ENCODE data around the gene POC1A. TPM values are rescaled to one million over a fixed set of nuclear protein-coding genes. Genes with fewer than 3 reads are reported as not detected.

POC1A gene
- total and polyA plus RNA-seq, 2 of the 4 experiments (the other 2 are of a cell fraction): 10.6 to 11.5 TPM

DNA sequence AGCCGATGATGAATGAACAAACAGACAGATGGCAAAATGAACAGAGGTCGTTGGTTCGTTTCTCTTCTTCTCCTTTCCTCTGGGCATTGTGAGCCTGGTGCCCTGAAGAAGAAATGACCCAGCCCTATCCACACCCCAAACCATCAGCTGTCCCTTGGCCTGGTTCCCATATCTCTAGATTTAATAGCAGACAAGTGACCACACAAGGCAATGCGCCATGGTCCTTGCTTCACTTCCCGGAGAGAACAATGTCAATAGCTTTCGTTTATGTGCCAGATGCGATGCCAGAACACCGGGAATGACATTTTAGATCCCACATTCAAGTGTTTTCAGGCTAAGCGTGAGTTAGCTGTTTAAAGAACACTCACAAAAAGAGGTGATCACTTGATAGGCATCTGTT lies 17.7 kb downstream of the POC1A start:
- Histone ChIP-seq H3K23ac (ENCODE audit: low read depth, low read length) (no peak overlapping the region), H3K27ac (ENCODE audit: insufficient read depth, low read length) (no peak overlapping the region), H3K56ac (ENCODE audit: extremely low read depth, insufficient read depth, low read length) (no peak overlapping the region), H2AK5ac (ENCODE audit: low read depth, low read length) (no peak overlapping the region), H4K91ac (ENCODE audit: insufficient read depth, low read depth, low read length) (no peak overlapping the region), H3K36me3 (ENCODE audit: control insufficient read depth, insufficient read depth, low read length) (peaks cover 2% of the 10 kb centered on the region; the same call in 1 of the 2 replicates), H3K9me1 (ENCODE audit: insufficient read depth, low read length) (no peaks in the 10 kb centered on the region), H2BK120ac (ENCODE audit: low read depth, low read length) (no peak overlapping the region), H3K4ac (ENCODE audit: low read depth, low read length) (no peak overlapping the region), H3K14ac (replicated peaks; ENCODE audit: low read depth, low read length) (no peak overlapping the region), H3K9ac (ENCODE audit: low read depth, low read length) (no peak overlapping the region), H2AK9ac (replicated peaks; ENCODE audit: low read depth, low read length, poor library complexity) (peak overlapping the region; percentile 30), H3K4me2 (ENCODE audit: low read depth, low read length) (no peak overlapping the region), H2BK5ac (ENCODE audit: low read depth, low read length, poor library complexity, severe bottlenecking) (no peak overlapping the region), H3K9me3 (ENCODE audit: control insufficient read depth, insufficient read depth, low read length) (no peaks in the 10 kb centered on the region), H2BK20ac (ENCODE audit: low read depth, low read length) (no peak overlapping the region), H3K4me3 (ENCODE audit: insufficient read depth, low read depth, low read length) (no peak overlapping the region), H2AFZ (replicated peaks; ENCODE audit: low read length, poor library complexity) (no peak overlapping the region), H3K18ac (ENCODE audit: low read depth, low read length) (no peak overlapping the region), H4K5ac (ENCODE audit: low read depth, low read length) (no peak overlapping the region), H3K79me1 (ENCODE audit: low read depth in 1 of 2, low read length in 2 of 2) (peaks cover 11 to 22% of the 10 kb centered on the region in 2 experiments), H3K4me1 (ENCODE audit: control insufficient read depth, insufficient read depth, low read length) (no peaks in the 10 kb centered on the region), H4K20me1 (ENCODE audit: insufficient read depth, low read length) (no peaks in the 10 kb centered on the region), H2BK15ac (ENCODE audit: low read depth, low read length) (no peak overlapping the region), H4K8ac (ENCODE audit: low read depth in 2 of 2, low read length in 2 of 2) (no peak overlapping the region), H3K27me3 (ENCODE audit: control insufficient read depth, insufficient read depth, low read length) (no peaks in the 10 kb centered on the region)
- DNase-seq (no peak), ATAC-seq (ENCODE audit: low read depth) (no peak)
- ChIA-PET CTCF (no interaction called here), POLR2A (ENCODE audit: unreplicated experiment) (interaction anchor here (0.6 kb wide), 1 partner anchor 135 kb away, joined by 3 read pairs; no protein-coding TSS in a partner anchor)
- BruUV-seq (replicated peaks): no TSS peak
- in situ Hi-C loops (cut with MboI; ENCODE audit: low sequenced_read_pairs) (no loop called here), dilution Hi-C loops (cut with HindIII; ENCODE audit: low sequenced_read_pairs, unreplicated experiment) (no loop called here), intact Hi-C loops (cut with micrococcal nuclease) (no loop called here)
- no peak for TF ChIP-seq MAFK (IDR thresholded peaks at IDR 0.05; ENCODE audit: low read depth, low read length)
- no peak for TF ChIP-seq MXI1 (IDR thresholded peaks at IDR 0.05; ENCODE audit: borderline replicate concordance, low read depth, low read length)
- TF ChIP-seq RCOR1 (IDR thresholded peaks at IDR 0.05; ENCODE audit: insufficient replicate concordance, low read length): no peak
- TF ChIP-seq SMC3 (IDR thresholded peaks at IDR 0.05; ENCODE audit: low read depth, low read length): no peak
- TF ChIP-seq ELK1 (IDR thresholded peaks at IDR 0.05; ENCODE audit: borderline replicate concordance, low read depth, low read length): no peak
- no peak for TF ChIP-seq NFE2L2 (IDR thresholded peaks at IDR 0.05; ENCODE audit: low read depth, low read length)
- no peak for TF ChIP-seq USF2 (IDR thresholded peaks at IDR 0.05; ENCODE audit: low read depth, low read length)
- TF ChIP-seq RFX5 (IDR thresholded peaks at IDR 0.05; ENCODE audit: low read depth, low read length): no peak
- TF ChIP-seq CHD1 (IDR thresholded peaks at IDR 0.05; ENCODE audit: low read depth, low read length): no peak
- TF ChIP-seq FOS (IDR thresholded peaks at IDR 0.05; ENCODE audit: low read depth, low read length): no peak
- no peak for TF ChIP-seq MAZ (IDR thresholded peaks at IDR 0.05; ENCODE audit: borderline replicate concordance, low read depth, low read length)
- no peak for TF ChIP-seq BHLHE40 (IDR thresholded peaks at IDR 0.05; ENCODE audit: low read depth, low read length)
- no peak for TF ChIP-seq POLR2A (IDR thresholded peaks at IDR 0.05; ENCODE audit: low read depth, low read length)
- TF ChIP-seq, protein P1, sequence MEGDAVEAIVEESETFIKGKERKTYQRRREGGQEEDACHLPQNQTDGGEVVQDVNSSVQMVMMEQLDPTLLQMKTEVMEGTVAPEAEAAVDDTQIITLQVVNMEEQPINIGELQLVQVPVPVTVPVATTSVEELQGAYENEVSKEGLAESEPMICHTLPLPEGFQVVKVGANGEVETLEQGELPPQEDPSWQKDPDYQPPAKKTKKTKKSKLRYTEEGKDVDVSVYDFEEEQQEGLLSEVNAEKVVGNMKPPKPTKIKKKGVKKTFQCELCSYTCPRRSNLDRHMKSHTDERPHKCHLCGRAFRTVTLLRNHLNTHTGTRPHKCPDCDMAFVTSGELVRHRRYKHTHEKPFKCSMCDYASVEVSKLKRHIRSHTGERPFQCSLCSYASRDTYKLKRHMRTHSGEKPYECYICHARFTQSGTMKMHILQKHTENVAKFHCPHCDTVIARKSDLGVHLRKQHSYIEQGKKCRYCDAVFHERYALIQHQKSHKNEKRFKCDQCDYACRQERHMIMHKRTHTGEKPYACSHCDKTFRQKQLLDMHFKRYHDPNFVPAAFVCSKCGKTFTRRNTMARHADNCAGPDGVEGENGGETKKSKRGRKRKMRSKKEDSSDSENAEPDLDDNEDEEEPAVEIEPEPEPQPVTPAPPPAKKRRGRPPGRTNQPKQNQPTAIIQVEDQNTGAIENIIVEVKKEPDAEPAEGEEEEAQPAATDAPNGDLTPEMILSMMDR (conservative IDR thresholded peaks at IDR 0.05; ENCODE audit: low read depth, low read length): no peak
- no peak for TF ChIP-seq CEBPB (IDR thresholded peaks at IDR 0.05; ENCODE audit: low read depth, low read length)
- TF ChIP-seq RAD21 (IDR thresholded peaks at IDR 0.05; ENCODE audit: low read length): no peak
- 59% methylated on average over 5 of the region's 9 CpGs; no CpG with 5 or more reads in 1 of the 2 experiments for WGBS, 2 experiments (ENCODE audit: extremely low coverage in 2 of 2, insufficient read length in 1 of 2)

All from IMR-90 (cell line).